ENCODE data around the gene ZNF300.
"Not testable (repeated sequence)": the region's sequence is repeated elsewhere in the genome, so short reads cannot be mapped to it uniquely, and the experiment has no call there.

GRCh38 chr5:150846308-150846653, 58.5 kb downstream of the ZNF300 start, which contains the start of gene IRGM:
- TF ChIP-seq POLR2AphosphoS5, POLR2A (IDR thresholded peaks at IDR 0.05; ENCODE audit: low read depth, low read length): not testable (repeated sequence)

Measured in GM12892 (cell line).